Keratinocyte (primary cell): ENCODE data around the gene ANKRD18A. TPM values are rescaled to one million over a fixed set of nuclear protein-coding genes. Genes with fewer than 3 reads are reported as not detected.

Experiments
- DNase-seq: peaks from one replicate; pipeline ENCODE4 v3.0.0-alpha.2; 2011; ENCODE audit warnings: low read depth, missing footprints, low spot score
- FAIRE-seq: peaks from 2 replicates; lab custom pipeline; 2011; peaks lifted over from hg19 to GRCh38; lab: Jason Lieb, UNC
- H2AFZ ChIP-seq: 2 replicates; pipeline ENCODE4 v1.6.0; 2012; ENCODE audit warnings: low read length, control low read depth, inconsistent platforms; ENCODE audit not compliant: control insufficient read depth
- H3K27ac ChIP-seq: 2 replicates; pipeline ENCODE4 v1.5.1; 2011; ENCODE audit warnings: low read length; ENCODE audit not compliant: control insufficient read depth, insufficient read depth
- H3K27me3 ChIP-seq: 3 replicates; pipeline ENCODE4 v1.6.0; 2011; ENCODE audit warnings: low read length; ENCODE audit not compliant: control insufficient read depth, insufficient read depth; ENCODE audit errors: extremely low read depth
- H3K36me3 ChIP-seq, 2 experiments: 2 replicates in 1 of 2; 3 replicates in 1 of 2; pipeline ENCODE4 v1.5.1; 2011; ENCODE audit warnings: low read length in 2 of 2, mild to moderate bottlenecking in 1 of 2; ENCODE audit not compliant: control insufficient read depth in 2 of 2, insufficient read depth in 2 of 2; ENCODE audit errors: extremely low read depth in 1 of 2
- H3K4me1 ChIP-seq: 3 replicates; pipeline ENCODE4 v1.5.1; 2011; ENCODE audit warnings: low read length; ENCODE audit not compliant: control insufficient read depth, insufficient read depth; ENCODE audit errors: extremely low read depth
- H3K4me2 ChIP-seq: 3 replicates; pipeline ENCODE4 v1.6.0; 2011; ENCODE audit warnings: low read depth, low read length; ENCODE audit not compliant: control insufficient read depth, insufficient read depth; ENCODE audit errors: extremely low read depth
- H3K4me3 ChIP-seq, 3 experiments: fragments of 200-600 bp in 1 of 3; sonication (generic) in 1 of 3; 2 replicates in 2 of 3; 3 replicates in 1 of 3; pipeline ENCODE4 v1.5.1; 2011 to 2016; ENCODE audit warnings: low read length in 3 of 3, mild to moderate bottlenecking in 3 of 3, control low read depth in 2 of 3, inconsistent platforms in 1 of 3, low read depth in 1 of 3, mixed read lengths in 1 of 3, mixed run types in 1 of 3, moderate library complexity in 1 of 3; ENCODE audit not compliant: control insufficient read depth in 2 of 3, insufficient read depth in 2 of 3; ENCODE audit errors: extremely low read depth in 1 of 3
- H3K79me2 ChIP-seq: 2 replicates; pipeline ENCODE4 v1.6.0; 2012; ENCODE audit warnings: low read length; ENCODE audit not compliant: control insufficient read depth, insufficient read depth
- H3K9ac ChIP-seq: 3 replicates; pipeline ENCODE4 v1.6.0; 2011; ENCODE audit warnings: low read length; ENCODE audit not compliant: control insufficient read depth, insufficient read depth; ENCODE audit errors: extremely low read depth
- H3K9me1 ChIP-seq: 3 replicates; pipeline ENCODE4 v1.6.0; 2011; ENCODE audit warnings: low read length; ENCODE audit not compliant: control insufficient read depth, insufficient read depth; ENCODE audit errors: extremely low read depth
- H3K9me3 ChIP-seq: 2 replicates; pipeline ENCODE4 v1.5.1; 2012; ENCODE audit warnings: low read depth, low read length; ENCODE audit not compliant: control insufficient read depth
- H4K20me1 ChIP-seq: 3 replicates; pipeline ENCODE4 v1.6.0; 2011; ENCODE audit warnings: low read length; ENCODE audit not compliant: control insufficient read depth, insufficient read depth; ENCODE audit errors: extremely low read depth
- EZH2 ChIP-seq: IDR thresholded peaks from one replicate; pipeline ENCODE4 v1.6.1; 2012; ENCODE audit warnings: inconsistent platforms, mild to moderate bottlenecking, low read length, moderate library complexity
- dilution Hi-C: fragments of 300-500 bp; cut with MboI; formaldehyde crosslinking; loops from one replicate; pipeline ENCODE4 v1.7.0; 2020; ENCODE audit warnings: low sequenced_read_pairs; ENCODE audit not compliant: extremely low pct_ligation_motif_present
- polyA plus RNA-seq, 5 experiments: library from polyadenylated mRNA; depleted of rRNA in 3 of 5; stranded (reverse) in 3 of 5; stranded (forward) in 1 of 5; unstranded in 1 of 5; fragments of >200 nt; gene quantifications; 1 replicate in 1 of 5; 2 replicates in 3 of 5; 3 replicates in 1 of 5; pipeline versions ENCODE4 v1.2.1 to v1.2.3, GENCODE V29; 2011 to 2012; ENCODE audit warnings: missing spikeins in 2 of 5, low read depth in 1 of 5, low replicate concordance in 1 of 5
- TF ChIP-seq, protein P1 (sequence below), 3 experiments: IDR thresholded peaks in 1 of 3; conservative IDR thresholded peaks in 1 of 3; optimal IDR thresholded peaks in 1 of 3; 2 replicates in 2 of 3; 3 replicates in 1 of 3; pipeline versions ENCODE3 to v1.5.1; 2011; ENCODE audit warnings: low read length in 3 of 3, mild to moderate bottlenecking in 3 of 3, moderate library complexity in 2 of 3, control low read depth in 1 of 3, inconsistent platforms in 1 of 3; ENCODE audit not compliant: insufficient read depth in 2 of 3; ENCODE audit errors: extremely low read depth in 1 of 3

Gene ANKRD18A
- polyA plus RNA-seq, 1 donor (not counting 4 experiments of a cell fraction or from before 2014, with no cell fraction given) = 4.5 TPM

GRCh38 chr9:38644601-38645000 lies 24.2 kb upstream of the ANKRD18A start:
- FAIRE-seq (no peak), DNase-seq (no peak)
- no peaks in the 10 kb centered on the region for H3K27me3 ChIP-seq
- no peak overlapping the region for H2AFZ ChIP-seq
- no peaks in the 10 kb centered on the region for H4K20me1 ChIP-seq
- H3K4me1 ChIP-seq = no peaks in the 10 kb centered on the region
- H3K36me3 ChIP-seq = no peaks in the 10 kb centered on the region
- H3K27ac ChIP-seq = no peak overlapping the region
- no peak for TF ChIP-seq EZH2
- TF ChIP-seq, protein P1, sequence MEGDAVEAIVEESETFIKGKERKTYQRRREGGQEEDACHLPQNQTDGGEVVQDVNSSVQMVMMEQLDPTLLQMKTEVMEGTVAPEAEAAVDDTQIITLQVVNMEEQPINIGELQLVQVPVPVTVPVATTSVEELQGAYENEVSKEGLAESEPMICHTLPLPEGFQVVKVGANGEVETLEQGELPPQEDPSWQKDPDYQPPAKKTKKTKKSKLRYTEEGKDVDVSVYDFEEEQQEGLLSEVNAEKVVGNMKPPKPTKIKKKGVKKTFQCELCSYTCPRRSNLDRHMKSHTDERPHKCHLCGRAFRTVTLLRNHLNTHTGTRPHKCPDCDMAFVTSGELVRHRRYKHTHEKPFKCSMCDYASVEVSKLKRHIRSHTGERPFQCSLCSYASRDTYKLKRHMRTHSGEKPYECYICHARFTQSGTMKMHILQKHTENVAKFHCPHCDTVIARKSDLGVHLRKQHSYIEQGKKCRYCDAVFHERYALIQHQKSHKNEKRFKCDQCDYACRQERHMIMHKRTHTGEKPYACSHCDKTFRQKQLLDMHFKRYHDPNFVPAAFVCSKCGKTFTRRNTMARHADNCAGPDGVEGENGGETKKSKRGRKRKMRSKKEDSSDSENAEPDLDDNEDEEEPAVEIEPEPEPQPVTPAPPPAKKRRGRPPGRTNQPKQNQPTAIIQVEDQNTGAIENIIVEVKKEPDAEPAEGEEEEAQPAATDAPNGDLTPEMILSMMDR (optimal IDR thresholded peaks at IDR 0.05 in 1 of 3, IDR thresholded peaks at IDR 0.05 in 1 of 3, conservative IDR thresholded peaks at IDR 0.05 in 1 of 3; ENCODE audit: extremely low read depth in 1 of 3, insufficient read depth in 2 of 3, low read length in 3 of 3) = no peak
- H3K9me3 ChIP-seq = no peaks in the 10 kb centered on the region
- no peak overlapping the region for H3K9ac ChIP-seq
- H3K4me3 ChIP-seq = no peak overlapping the region
- H3K4me2 ChIP-seq = no peak overlapping the region
- no peaks in the 10 kb centered on the region for H3K9me1 ChIP-seq
- dilution Hi-C loops = no loop called here
- H3K79me2 ChIP-seq = no peaks in the 10 kb centered on the region

DNA sequence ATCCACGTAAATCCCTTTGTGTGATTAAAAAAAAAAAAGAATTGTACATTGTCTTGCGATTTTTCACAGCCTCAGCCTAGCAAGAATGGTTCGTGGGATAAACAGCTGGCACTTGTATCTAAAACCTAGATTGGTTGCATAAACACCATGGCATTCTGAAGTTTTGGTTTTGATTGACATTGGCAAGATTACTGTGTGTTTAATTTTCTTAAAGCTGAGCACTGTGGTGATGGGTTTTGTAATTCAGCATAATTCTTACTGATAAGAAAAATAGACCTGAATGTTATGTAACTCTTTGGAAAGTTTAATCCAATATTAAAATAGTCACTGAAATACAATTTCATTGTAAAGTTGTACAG lies 23.4 kb upstream of the ANKRD18A start:
- Histone ChIP-seq H3K4me1 (no peaks in the 10 kb centered on the region), H3K4me2 (no peak overlapping the region), H2AFZ (no peak overlapping the region), H3K9ac (no peak overlapping the region), H3K79me2 (no peaks in the 10 kb centered on the region), H3K27ac (no peak overlapping the region), H3K9me1 (no peaks in the 10 kb centered on the region), H4K20me1 (no peaks in the 10 kb centered on the region), H3K4me3 (no peak overlapping the region), H3K9me3 (no peaks in the 10 kb centered on the region), H3K27me3 (no peaks in the 10 kb centered on the region), H3K36me3 (no peaks in the 10 kb centered on the region)
- dilution Hi-C loops = no loop called here
- no peak for DNase-seq
- no peak for FAIRE-seq
- no peak for TF ChIP-seq EZH2
- TF ChIP-seq, protein P1 (optimal IDR thresholded peaks at IDR 0.05 in 1 of 3, IDR thresholded peaks at IDR 0.05 in 1 of 3, conservative IDR thresholded peaks at IDR 0.05 in 1 of 3; ENCODE audit: extremely low read depth in 1 of 3, insufficient read depth in 2 of 3, low read length in 3 of 3) = no peak
